ENCODE data around the gene BBIP1.

BBIP1 gene

GRCh38 chr10:110918643-110919348, at the start of gene BBIP1:
TSS of gene BBIP1 (minus strand) at chr10:110919180. CDS start at chr10:110918157, 1,023 bp downstream.
- Histone ChIP-seq H3K27ac (peak within 1 kb of the TSS; percentile 95), H3K9me3 (ENCODE audit: severe bottlenecking) (no peaks in the 10 kb centered on the region), H3K4me3 (ENCODE audit: low read depth, low read length) (peak within 1 kb of the TSS; percentile 87), H3K27me3 (ENCODE audit: insufficient read depth, low read depth, severe bottlenecking) (no peaks in the 10 kb centered on the region), H3K36me3 (peaks cover 2% of the 10 kb centered on the region; the same call in 1 of the 2 replicates)
- TF ChIP-seq CTCF (IDR thresholded peaks at IDR 0.05; ENCODE audit: low read depth, low read length): no peak
- DNase-seq: no peak

GRCh38 chr10:110967645-110968044, 48.7 kb upstream of the BBIP1 start:
- Histone ChIP-seq H3K4me3 (ENCODE audit: low read depth, low read length) (no peak overlapping the region), H3K36me3 (peaks cover 4% of the 10 kb centered on the region), H3K27ac (no peak overlapping the region), H3K27me3 (ENCODE audit: insufficient read depth, low read depth, severe bottlenecking) (no peaks in the 10 kb centered on the region), H3K9me3 (ENCODE audit: severe bottlenecking) (no peaks in the 10 kb centered on the region)
- DNase-seq: no peak
- no peak for TF ChIP-seq CTCF (IDR thresholded peaks at IDR 0.05; ENCODE audit: low read depth, low read length)

GRCh38 chr10:110967009-110967630, 48.1 kb upstream of the BBIP1 start:
- no peak for TF ChIP-seq CTCF (IDR thresholded peaks at IDR 0.05; ENCODE audit: low read depth, low read length)
- no peak overlapping the region for H3K4me3 ChIP-seq (ENCODE audit: low read depth, low read length)
- H3K27me3 ChIP-seq (ENCODE audit: insufficient read depth, low read depth, severe bottlenecking): no peaks in the 10 kb centered on the region
- H3K27ac ChIP-seq: no peak overlapping the region
- DNase-seq: no peak
- no peaks in the 10 kb centered on the region for H3K9me3 ChIP-seq (ENCODE audit: severe bottlenecking)
- peaks cover 4% of the 10 kb centered on the region for H3K36me3 ChIP-seq

GRCh38 chr10:110966146-110966545, 47.2 kb upstream of the BBIP1 start:
- no peaks in the 10 kb centered on the region for H3K27me3 ChIP-seq (ENCODE audit: insufficient read depth, low read depth, severe bottlenecking)
- no peak overlapping the region for H3K4me3 ChIP-seq (ENCODE audit: low read depth, low read length)
- no peak overlapping the region for H3K27ac ChIP-seq
- peaks cover 4% of the 10 kb centered on the region for H3K36me3 ChIP-seq
- TF ChIP-seq CTCF (IDR thresholded peaks at IDR 0.05; ENCODE audit: low read depth, low read length): no peak
- no peak for DNase-seq
- H3K9me3 ChIP-seq (ENCODE audit: severe bottlenecking): no peaks in the 10 kb centered on the region

GRCh38 chr10:110965216-110965615, 46.2 kb upstream of the BBIP1 start:
- Histone ChIP-seq H3K36me3 (peaks cover 4% of the 10 kb centered on the region), H3K9me3 (ENCODE audit: severe bottlenecking) (no peaks in the 10 kb centered on the region), H3K4me3 (ENCODE audit: low read depth, low read length) (no peak overlapping the region), H3K27me3 (ENCODE audit: insufficient read depth, low read depth, severe bottlenecking) (no peaks in the 10 kb centered on the region), H3K27ac (no peak overlapping the region)
- no peak for DNase-seq
- no peak for TF ChIP-seq CTCF (IDR thresholded peaks at IDR 0.05; ENCODE audit: low read depth, low read length)
